Gastroesophageal sphincter (tissue), 4 donors: ENCODE results near the gene B4GALNT1. TPM values are rescaled to one million over a fixed set of nuclear protein-coding genes. Genes with fewer than 3 reads are reported as not detected.
"Not testable (repeated sequence)": the region's sequence is repeated elsewhere in the genome, so short reads cannot be mapped to it uniquely, and the experiment has no call there.

Experiments
- ATAC-seq: fragments of 150-250 bp; one replicate; pipeline ENCODE4 v1.9.1; 2016; ENCODE audit warnings: mild to moderate bottlenecking, moderate library complexity
- H3K27ac ChIP-seq, 4 donors: fragments of 200-600 bp; sonication (generic) in 3 of 4; 1 replicate in 3 of 4; 2 replicates in 1 of 4; pipeline ENCODE4 v1.5.1; 2016 to 2019
- H3K27me3 ChIP-seq: fragments of 200-600 bp; sonication (generic); one replicate; pipeline ENCODE4 v1.5.1; 2019
- H3K36me3 ChIP-seq, 2 donors: fragments of 200-600 bp; sonication (generic); one replicate each; pipeline ENCODE4 v1.5.1; 2019; ENCODE audit warnings: control low read depth in 1 of 2
- H3K4me1 ChIP-seq, 3 donors: fragments of 200-600 bp; sonication (generic); 1 replicate in 2 of 3; 2 replicates in 1 of 3; pipeline ENCODE4 v1.5.1; 2016 to 2019; ENCODE audit warnings: control low read depth in 2 of 3
- H3K4me3 ChIP-seq, 2 donors: fragments of 200-600 bp; sonication (generic); one replicate each; pipeline ENCODE4 v1.5.1; 2019; ENCODE audit warnings: mild to moderate bottlenecking in 1 of 2, moderate library complexity in 1 of 2
- H3K9me3 ChIP-seq, 3 donors: fragments of 200-600 bp; sonication (generic); one replicate each; pipeline ENCODE4 v1.5.1; 2017 to 2019; ENCODE audit warnings: control low read depth in 2 of 3
- EP300 ChIP-seq: sonication (generic); formaldehyde crosslinking; IDR thresholded peaks from one replicate; pipeline ENCODE4 v1.6.1; 2017; ENCODE audit warnings: antibody characterized with exemption, mild to moderate bottlenecking
- POLR2A ChIP-seq, 2 donors: fragments of 450-650 bp; IDR thresholded peaks; one replicate each; pipeline ENCODE4 v1.6.1; 2017; ENCODE audit warnings: antibody characterized with exemption in 2 of 2, mild to moderate bottlenecking in 2 of 2, moderate library complexity in 1 of 2
- POLR2AphosphoS5 ChIP-seq: sonication (generic); formaldehyde crosslinking; IDR thresholded peaks from one replicate; pipeline ENCODE4 v1.6.1; 2017; ENCODE audit warnings: antibody characterized with exemption
- WGBS, 2 donors: methylation state at CpG; one replicate each; pipeline ENCODE4 v1.1.5; 2018; ENCODE audit warnings: low coverage in 1 of 2; 5-methylcytosine and 5-hydroxymethylcytosine counted together
- total RNA-seq, 4 donors: library from RNA; depleted of rRNA; stranded (reverse); fragments of >200 nt; gene quantifications; one replicate each; pipeline ENCODE4 v1.1.0, GENCODE V29; 2016
- TF ChIP-seq, protein P1 (sequence below), 4 experiments: fragments of 200-600 bp in 2 of 4; fragments of 450-650 bp in 2 of 4; sonication (generic) in 1 of 4; IDR thresholded peaks; one replicate each; pipeline ENCODE4 v1.5.1; 2017 to 2019; ENCODE audit warnings: antibody characterized with exemption in 4 of 4, mild to moderate bottlenecking in 2 of 4, moderate library complexity in 2 of 4

The B4GALNT1 gene
- total RNA-seq, 4 donors from 2014 or later, result 2.3 to 10.1 (median 5.0) TPM

DNA sequence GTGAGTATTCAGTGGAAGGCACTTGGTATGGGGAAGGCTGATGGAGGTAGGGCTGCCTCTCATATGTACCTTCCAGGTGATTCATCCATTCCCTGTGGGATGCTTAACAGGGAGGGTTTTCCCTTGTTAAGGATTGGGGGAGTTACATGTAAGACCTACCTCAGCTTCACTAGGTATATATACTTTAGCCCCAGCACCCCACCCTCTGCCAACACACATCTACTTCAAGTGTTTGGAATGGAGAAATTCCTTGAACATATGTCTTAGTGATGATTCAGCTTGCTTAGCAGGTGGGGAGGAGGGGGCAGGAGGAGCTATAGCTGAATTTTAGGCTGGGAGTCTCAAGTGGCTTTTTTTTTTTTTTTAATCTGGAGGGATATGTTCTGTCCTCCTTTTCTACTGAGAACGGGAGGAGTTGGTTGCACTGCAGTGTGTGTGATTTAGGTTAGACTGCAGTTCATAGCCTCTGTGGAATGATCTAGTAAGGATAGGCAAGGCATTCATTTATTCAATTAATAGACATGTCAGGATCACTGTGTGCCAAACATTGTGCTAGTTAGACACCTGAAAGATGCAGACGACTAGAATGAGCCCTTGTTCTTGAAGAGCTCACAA is 40.3 kb downstream of the B4GALNT1 start:
- no peak for ATAC-seq
- no peaks in the 10 kb centered on the region for H3K9me3 ChIP-seq
- peaks cover 0 to 39% of the 10 kb centered on the region in 2 donors for H3K36me3 ChIP-seq
- H3K4me1 ChIP-seq, result peaks cover 0 to 31% (median 6%) of the 10 kb centered on the region in 3 donors
- H3K27me3 ChIP-seq, result no peaks in the 10 kb centered on the region
- 73 to 75% methylated on average over 2 of the region's 2 CpGs for whole genome bisulfite sequencing, 2 donors
- H3K4me3 ChIP-seq, result no peak overlapping the region
- H3K27ac ChIP-seq, result no peak overlapping the region
- no peak for TF ChIP-seq EP300
- TF ChIP-seq, protein P1, sequence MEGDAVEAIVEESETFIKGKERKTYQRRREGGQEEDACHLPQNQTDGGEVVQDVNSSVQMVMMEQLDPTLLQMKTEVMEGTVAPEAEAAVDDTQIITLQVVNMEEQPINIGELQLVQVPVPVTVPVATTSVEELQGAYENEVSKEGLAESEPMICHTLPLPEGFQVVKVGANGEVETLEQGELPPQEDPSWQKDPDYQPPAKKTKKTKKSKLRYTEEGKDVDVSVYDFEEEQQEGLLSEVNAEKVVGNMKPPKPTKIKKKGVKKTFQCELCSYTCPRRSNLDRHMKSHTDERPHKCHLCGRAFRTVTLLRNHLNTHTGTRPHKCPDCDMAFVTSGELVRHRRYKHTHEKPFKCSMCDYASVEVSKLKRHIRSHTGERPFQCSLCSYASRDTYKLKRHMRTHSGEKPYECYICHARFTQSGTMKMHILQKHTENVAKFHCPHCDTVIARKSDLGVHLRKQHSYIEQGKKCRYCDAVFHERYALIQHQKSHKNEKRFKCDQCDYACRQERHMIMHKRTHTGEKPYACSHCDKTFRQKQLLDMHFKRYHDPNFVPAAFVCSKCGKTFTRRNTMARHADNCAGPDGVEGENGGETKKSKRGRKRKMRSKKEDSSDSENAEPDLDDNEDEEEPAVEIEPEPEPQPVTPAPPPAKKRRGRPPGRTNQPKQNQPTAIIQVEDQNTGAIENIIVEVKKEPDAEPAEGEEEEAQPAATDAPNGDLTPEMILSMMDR (IDR thresholded peaks at IDR 0.05), result no peak
- TF ChIP-seq POLR2AphosphoS5, result no peak

DNA sequence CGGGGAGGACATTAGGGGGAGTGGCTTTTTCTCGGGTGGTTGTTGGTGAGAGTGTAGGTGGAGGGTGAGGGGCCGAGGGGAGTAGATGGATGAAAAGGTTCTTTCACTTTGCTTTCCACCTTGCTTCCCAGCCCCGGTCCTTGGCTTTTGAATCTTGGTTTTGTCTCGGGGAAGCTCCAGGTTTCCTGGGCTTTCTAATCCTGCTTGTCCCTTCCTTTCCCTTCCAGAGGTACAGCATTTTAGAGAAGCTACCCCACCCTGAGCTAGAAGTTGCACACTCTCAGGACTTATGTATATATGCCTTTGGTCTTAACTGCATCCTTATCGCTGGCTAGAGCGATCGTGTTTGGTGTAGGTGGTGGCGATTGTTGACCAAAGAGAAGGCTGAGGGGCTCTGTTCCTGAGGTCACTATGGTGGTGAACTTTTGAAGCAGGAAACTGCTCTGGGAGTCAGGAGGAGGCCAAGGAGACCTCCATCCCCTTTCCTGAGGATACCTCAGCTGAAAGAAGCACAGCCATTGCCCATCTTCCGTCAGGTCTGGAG is 41.1 kb downstream of the B4GALNT1 start:
- 53 to 69% methylated on average over 7 to 8 of the region's 10 CpGs for WGBS, 2 donors
- peak overlapping the region in 3 of 4 donors; percentile 82 to 87 (median 86) for H3K27ac ChIP-seq
- no peaks in the 10 kb centered on the region for H3K9me3 ChIP-seq
- H3K4me1 ChIP-seq, result peaks cover 0 to 31% (median 6%) of the 10 kb centered on the region in 3 donors
- TF ChIP-seq EP300 (no peak), POLR2A (IDR thresholded peaks at IDR 0.05) (no peak), POLR2AphosphoS5 (no peak)
- TF ChIP-seq, protein P1 (IDR thresholded peaks at IDR 0.05), result no peak
- H3K27me3 ChIP-seq, result no peaks in the 10 kb centered on the region
- peak overlapping the region; percentile 53 to 96 for H3K4me3 ChIP-seq
- ATAC-seq, result no peak
- H3K36me3 ChIP-seq, result peaks cover 0 to 32% of the 10 kb centered on the region in 2 donors

DNA sequence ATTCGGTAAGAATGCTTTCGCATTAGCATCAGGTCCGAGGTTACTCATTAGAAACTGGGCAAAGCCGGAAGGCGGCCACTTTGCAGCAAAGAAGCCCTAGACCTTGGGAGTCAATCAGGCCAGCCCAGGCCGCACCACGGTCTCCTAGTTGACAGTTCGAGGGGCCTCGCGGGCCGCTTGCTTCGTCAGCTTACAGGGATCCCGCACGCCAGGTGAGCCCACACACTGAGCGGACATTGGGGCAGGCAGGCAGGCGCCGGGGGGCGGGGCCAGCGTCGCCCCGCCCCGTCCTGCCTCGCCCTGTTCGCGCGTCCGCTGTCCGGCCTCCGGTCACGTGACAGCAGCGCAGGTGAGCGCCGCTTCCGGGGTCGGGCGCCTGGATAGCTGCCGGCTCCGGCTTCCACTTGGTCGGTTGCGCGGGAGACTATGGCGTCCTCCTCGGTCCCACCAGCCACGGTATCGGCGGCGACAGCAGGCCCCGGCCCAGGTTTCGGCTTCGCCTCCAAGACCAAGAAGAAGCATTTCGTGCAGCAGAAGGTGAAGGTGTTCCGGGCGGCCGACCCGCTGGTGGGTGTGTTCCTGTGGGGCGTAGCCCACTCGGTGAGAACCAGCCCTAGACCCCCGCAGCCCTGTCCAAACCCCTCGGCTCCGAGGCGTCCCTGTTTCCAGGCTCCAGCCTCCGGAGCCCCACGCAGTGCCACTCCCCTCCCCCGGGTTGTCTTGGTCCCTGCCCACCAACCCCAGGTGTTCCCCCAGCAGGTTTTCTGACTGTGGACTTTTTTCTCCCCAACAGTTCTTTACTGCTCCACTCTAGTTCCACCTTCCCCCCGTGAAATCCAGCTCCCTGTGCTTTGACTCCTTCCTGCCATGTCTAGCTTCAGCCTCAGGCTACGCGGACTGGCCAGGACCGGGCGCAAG is 41.9 kb downstream of the B4GALNT1 start, which contains the start of gene PIP4K2C:
Gene PIP4K2C, plus strand, starts transcription at position 329 of the 918 bp plus-strand sequence. Its CDS starts 98 bp downstream, at position 427.
- peaks cover 0 to 24% of the 10 kb centered on the region in 2 donors for H3K36me3 ChIP-seq
- WGBS, 2 donors, result 0 to 3% methylated on average over 4 to 13 of the region's 69 CpGs
- H3K4me3 ChIP-seq, result peak within 1 kb of the TSS; percentile 53 to 96
- H3K27me3 ChIP-seq, result no peaks in the 10 kb centered on the region
- TF ChIP-seq POLR2A (IDR thresholded peaks at IDR 0.05), result peak; percentile 39 to 49
- TF ChIP-seq, protein P1 (IDR thresholded peaks at IDR 0.05), result no peak
- peaks cover 0 to 31% (median 6%) of the 10 kb centered on the region in 3 donors for H3K4me1 ChIP-seq
- peak; percentile 93 for ATAC-seq
- no peaks in the 10 kb centered on the region for H3K9me3 ChIP-seq
- H3K27ac ChIP-seq, result peak within 1 kb of the TSS; percentile 8 to 87 (median 84)

DNA sequence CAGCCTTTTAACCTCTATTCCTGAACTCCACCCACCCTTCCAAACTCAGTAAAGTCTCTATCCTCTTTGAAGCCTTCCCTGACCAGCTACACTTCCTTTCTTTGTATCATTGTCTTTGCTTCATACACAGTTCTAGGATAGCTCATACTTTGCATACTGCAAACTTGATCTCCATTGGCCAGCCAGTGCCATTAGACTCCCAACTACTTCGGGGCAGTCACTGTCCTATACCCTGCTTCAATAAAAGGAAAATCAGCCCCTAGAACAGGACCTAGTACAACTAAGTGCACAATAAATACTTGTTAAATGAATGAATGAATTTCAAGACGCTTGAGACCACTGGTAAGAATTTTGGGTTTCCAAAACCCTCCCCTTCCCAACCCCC is 42.5 kb downstream of the B4GALNT1 start:
- WGBS, 2 donors, result 15 to 19% methylated on average over 2 of the region's 2 CpGs

DNA sequence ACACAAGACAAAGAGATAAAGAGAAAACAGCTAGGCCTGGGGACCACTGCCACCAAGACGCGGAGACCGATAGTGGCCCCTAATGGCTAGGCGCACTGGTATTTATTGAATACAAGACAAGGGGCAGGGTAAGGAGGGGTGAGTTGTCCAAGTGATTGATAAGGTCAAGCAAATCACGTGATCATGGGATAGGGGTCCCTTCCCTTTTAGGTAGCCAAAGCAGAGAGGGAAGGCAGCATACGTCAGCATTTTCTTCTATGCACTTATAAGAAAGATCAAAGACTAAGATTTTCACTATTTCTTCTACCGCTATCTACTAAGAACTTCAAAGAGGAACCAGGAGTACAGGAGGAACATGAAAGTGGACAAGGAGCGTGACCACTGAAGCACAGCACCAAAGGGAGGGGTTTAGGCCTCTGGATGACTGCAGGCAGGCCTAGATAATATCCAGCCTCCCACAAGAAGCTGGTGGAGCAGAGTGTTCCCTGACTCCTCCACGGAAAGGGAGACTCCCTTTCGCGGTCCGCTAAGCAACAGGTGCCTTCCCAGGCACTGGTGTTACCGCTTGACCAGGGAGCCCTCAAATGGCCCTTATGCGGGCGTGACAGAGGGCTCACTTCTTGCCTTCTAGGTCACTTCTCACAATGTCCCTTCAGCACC is 43.9 kb downstream of the B4GALNT1 start:
- not testable (repeated sequence) for H3K9me3 ChIP-seq, ATAC-seq, H3K4me3 ChIP-seq, H3K36me3 ChIP-seq, H3K27me3 ChIP-seq, H3K27ac ChIP-seq
- 85 to 88% methylated on average over 14 to 15 of the region's 15 CpGs for WGBS, 2 donors
- peaks cover 0 to 31% (median 6%) of the 10 kb centered on the region in 3 donors for H3K4me1 ChIP-seq

More for the DNA sequence above, 42.5 kb downstream of the B4GALNT1 start:
- H3K27me3 ChIP-seq, result no peaks in the 10 kb centered on the region
- H3K4me1 ChIP-seq, result peaks cover 0 to 31% (median 6%) of the 10 kb centered on the region in 3 donors
- H3K4me3 ChIP-seq, result peak overlapping the region; percentile 53 to 96
- H3K9me3 ChIP-seq, result no peaks in the 10 kb centered on the region
- no peak for TF ChIP-seq POLR2A (IDR thresholded peaks at IDR 0.05)
- no peak for TF ChIP-seq EP300
- TF ChIP-seq, protein P1 (IDR thresholded peaks at IDR 0.05), result no peak
- no peak for TF ChIP-seq POLR2AphosphoS5
- H3K36me3 ChIP-seq, result peaks cover 0 to 18% of the 10 kb centered on the region in 2 donors
- ATAC-seq, result no peak
- peak overlapping the region; percentile 8 to 87 (median 84) for H3K27ac ChIP-seq
